ENCODE measurements around the gene RUNX2.

Gene RUNX2

GRCh38 chr6:45531999-45532595 lies 204.0 kb downstream of the RUNX2 start:
- no peak for DNase-seq

GRCh38 chr6:45532721-45533210 lies 204.6 kb downstream of the RUNX2 start:
- DNase-seq = no peak

GRCh38 chr6:45533386-45533785 lies 205.3 kb downstream of the RUNX2 start:
- DNase-seq = no peak

- no peak for DNase-seq
Measured at GRCh38 chr6:45535933-45536332, 207.8 kb downstream of the RUNX2 start.

GRCh38 chr6:45537539-45537938 lies 209.4 kb downstream of the RUNX2 start:
- no peak for DNase-seq

- DNase-seq = no peak
Measured at GRCh38 chr6:45538641-45539547, 210.8 kb downstream of the RUNX2 start.

GRCh38 chr6:45540375-45540920 lies 212.3 kb downstream of the RUNX2 start:
- DNase-seq = no peak

GRCh38 chr6:45541934-45542333 lies 213.8 kb downstream of the RUNX2 start:
- DNase-seq = no peak

- DNase-seq = no peak
Measured at GRCh38 chr6:45543298-45544235, 215.4 kb downstream of the RUNX2 start.

- DNase-seq = no peak
Measured at GRCh38 chr6:45545416-45545815, 217.3 kb downstream of the RUNX2 start.

GRCh38 chr6:45548657-45549515 lies 220.8 kb downstream of the RUNX2 start:
- DNase-seq = no peak

- DNase-seq = no peak
Measured at GRCh38 chr6:45552536-45552935, 224.4 kb downstream of the RUNX2 start.

GRCh38 chr6:45553730-45554344 lies 225.7 kb downstream of the RUNX2 start:
- DNase-seq = no peak

GRCh38 chr6:45554591-45554990 lies 226.5 kb downstream of the RUNX2 start:
- DNase-seq = no peak

- DNase-seq = no peak
Measured at GRCh38 chr6:45555981-45556771, 228.0 kb downstream of the RUNX2 start.

GRCh38 chr6:45556828-45557227 lies 228.7 kb downstream of the RUNX2 start:
- no peak for DNase-seq

GRCh38 chr6:45557454-45557853 lies 229.3 kb downstream of the RUNX2 start:
- DNase-seq = no peak

GRCh38 chr6:45558858-45559257 lies 230.7 kb downstream of the RUNX2 start:
- peak; percentile 14 for DNase-seq

GRCh38 chr6:45560321-45560820 lies 232.2 kb downstream of the RUNX2 start:
- peak; percentile 11 for DNase-seq

GRCh38 chr6:45562171-45562570 lies 234.0 kb downstream of the RUNX2 start:
- no peak for DNase-seq

All from stimulated activated CD4-positive, alpha-beta T cell treated with anti-CD3 and anti-CD28 coated beads, Interleukin-4, amount 100 ng/mL, for 24 hours (primary cell).